Activated CD4-positive, alpha-beta memory T cell treated with anti-CD3 and anti-CD28 coated beads for 36 hours (primary cell): ENCODE results near the gene PRDM16. TPM values are rescaled to one million over a fixed set of nuclear protein-coding genes. Genes with fewer than 3 reads are reported as not detected.

ENCODE experiments used
- CTCF ChIA-PET: fragments of 350-600 bp; sonication (Branson Sonifier 250); formaldehyde crosslinking; loops from one replicate; lab custom pipeline; 2021; ENCODE audit warnings: antibody characterized with exemption, inconsistent platforms; lab: Charles Lee
- POLR2A ChIA-PET: fragments of 350-600 bp; sonication (Branson Sonifier 250); formaldehyde crosslinking; loops from one replicate; lab custom pipeline; 2021; ENCODE audit warnings: antibody characterized with exemption; lab: Charles Lee
- DNase-seq: peaks from one replicate; pipeline ENCODE4 v3.0.0-alpha.2; 2020
- H3K27ac Mint-ChIP-seq: one replicate; pipeline ENCODE4 v1.8.0; 2021; ENCODE audit warnings: mixed read lengths
- H3K27me3 Mint-ChIP-seq: one replicate; pipeline ENCODE4 v1.8.0; 2021; ENCODE audit warnings: mixed read lengths
- H3K36me3 Mint-ChIP-seq: one replicate; pipeline ENCODE4 v1.8.0; 2021; ENCODE audit warnings: mixed read lengths
- H3K4me1 Mint-ChIP-seq: one replicate; pipeline ENCODE4 v1.8.0; 2021; ENCODE audit warnings: low read depth, mixed read lengths
- H3K4me3 Mint-ChIP-seq: one replicate; pipeline ENCODE4 v1.8.0; 2021; ENCODE audit warnings: mild to moderate bottlenecking, mixed read lengths
- H3K9me3 Mint-ChIP-seq: one replicate; pipeline ENCODE4 v1.8.0; 2021; ENCODE audit warnings: mixed read lengths
- intact Hi-C: fragments of 100-400 bp; cut with micrococcal nuclease; formaldehyde crosslinking; loops from one replicate; pipeline ENCODE4 v1.15.1; 2023
- total RNA-seq, 2 experiments: library from RNA; stranded (reverse); gene quantifications; one replicate each; pipeline ENCODE4 v1.2.3, GENCODE V29; 2021

The PRDM16 gene
- total RNA-seq, 2 experiments from 2014 or later = not detected

GRCh38 chr1:3425486-3426215, 356.6 kb downstream of the PRDM16 start:
- POLR2A ChIA-PET = no interaction called here

GRCh38 chr1:3426956-3427535, 358.0 kb downstream of the PRDM16 start:
- Mint-ChIP-seq H3K4me1 (no peaks in the 10 kb centered on the region), H3K36me3 (no peaks in the 10 kb centered on the region), H3K27me3 (no peaks in the 10 kb centered on the region), H3K27ac (no peak overlapping the region), H3K4me3 (no peak overlapping the region), H3K9me3 (no peaks in the 10 kb centered on the region)
- ChIA-PET CTCF (interaction anchor here (1.0 kb wide), 1 partner anchor 14 kb away, joined by 4 read pairs; no protein-coding TSS in a partner anchor), POLR2A (no interaction called here)
- DNase-seq = no peak
- intact Hi-C loops = no loop called here

More at GRCh38 chr1:3425486-3426215, 356.6 kb downstream of the PRDM16 start:
- Mint-ChIP-seq H3K27me3 (no peaks in the 10 kb centered on the region), H3K4me3 (no peak overlapping the region), H3K4me1 (no peaks in the 10 kb centered on the region), H3K27ac (no peak overlapping the region), H3K9me3 (no peaks in the 10 kb centered on the region), H3K36me3 (no peaks in the 10 kb centered on the region)
- CTCF ChIA-PET = interaction anchor here (2.1 kb wide), 1 partner anchor 413 kb away, joined by 9 read pairs; no protein-coding TSS in a partner anchor
- intact Hi-C loops = no loop called here
- no peak for DNase-seq

GRCh38 chr1:3427711-3428704, 359.0 kb downstream of the PRDM16 start:
- ChIA-PET POLR2A (no interaction called here), CTCF (interaction anchor here (0.9 to 1.0 kb wide), 2 partner anchors 10 to 13 kb away, joined by 4 read pairs; no protein-coding TSS in a partner anchor)
- Mint-ChIP-seq H3K4me3 (no peak overlapping the region), H3K36me3 (no peaks in the 10 kb centered on the region), H3K9me3 (no peaks in the 10 kb centered on the region), H3K27me3 (no peaks in the 10 kb centered on the region), H3K4me1 (no peaks in the 10 kb centered on the region), H3K27ac (no peak overlapping the region)
- DNase-seq = no peak
- intact Hi-C loops = no loop called here

GRCh38 chr1:3428899-3429298, 359.9 kb downstream of the PRDM16 start:
- intact Hi-C loops = no loop called here
- H3K27me3 Mint-ChIP-seq = no peaks in the 10 kb centered on the region
- H3K9me3 Mint-ChIP-seq = no peaks in the 10 kb centered on the region
- H3K27ac Mint-ChIP-seq = no peak overlapping the region
- H3K36me3 Mint-ChIP-seq = no peaks in the 10 kb centered on the region
- ChIA-PET POLR2A (no interaction called here), CTCF (no interaction called here)
- DNase-seq = no peak
- H3K4me3 Mint-ChIP-seq = no peak overlapping the region
- H3K4me1 Mint-ChIP-seq = no peaks in the 10 kb centered on the region

- intact Hi-C loops = no loop called here
- DNase-seq = no peak
- no peak overlapping the region for H3K4me3 Mint-ChIP-seq
- H3K36me3 Mint-ChIP-seq = no peaks in the 10 kb centered on the region
- POLR2A ChIA-PET = no interaction called here
- no peaks in the 10 kb centered on the region for H3K4me1 Mint-ChIP-seq
- CTCF ChIA-PET = no interaction called here
- H3K27ac Mint-ChIP-seq = no peak overlapping the region
- no peaks in the 10 kb centered on the region for H3K27me3 Mint-ChIP-seq
- H3K9me3 Mint-ChIP-seq = no peaks in the 10 kb centered on the region
These were observed 360.3 kb downstream of the PRDM16 start for GRCh38 chr1:3429320-3429719.

GRCh38 chr1:3429766-3430165, 360.8 kb downstream of the PRDM16 start:
- H3K36me3 Mint-ChIP-seq = no peaks in the 10 kb centered on the region
- H3K27me3 Mint-ChIP-seq = no peaks in the 10 kb centered on the region
- no peak for DNase-seq
- no peaks in the 10 kb centered on the region for H3K4me1 Mint-ChIP-seq
- ChIA-PET CTCF (no interaction called here), POLR2A (no interaction called here)
- H3K9me3 Mint-ChIP-seq = no peaks in the 10 kb centered on the region
- intact Hi-C loops = no loop called here
- H3K27ac Mint-ChIP-seq = no peak overlapping the region
- no peak overlapping the region for H3K4me3 Mint-ChIP-seq

- POLR2A ChIA-PET = no interaction called here
- Mint-ChIP-seq H3K9me3 (no peaks in the 10 kb centered on the region), H3K36me3 (no peaks in the 10 kb centered on the region), H3K27ac (no peak overlapping the region), H3K27me3 (no peaks in the 10 kb centered on the region), H3K4me1 (no peaks in the 10 kb centered on the region), H3K4me3 (no peak overlapping the region)
- CTCF ChIA-PET = interaction anchor here (1.2 kb wide), 1 partner anchor 22 kb away, joined by 3 read pairs; no protein-coding TSS in a partner anchor
- no peak for DNase-seq
- intact Hi-C loops = no loop called here
These were observed 361.4 kb downstream of the PRDM16 start for GRCh38 chr1:3430406-3430805.

- Mint-ChIP-seq H3K27ac (no peak overlapping the region), H3K36me3 (no peaks in the 10 kb centered on the region), H3K9me3 (no peaks in the 10 kb centered on the region), H3K27me3 (no peaks in the 10 kb centered on the region), H3K4me1 (no peaks in the 10 kb centered on the region), H3K4me3 (no peak overlapping the region)
- POLR2A ChIA-PET = no interaction called here
- CTCF ChIA-PET = interaction anchor here (1.2 kb wide), 1 partner anchor 22 kb away, joined by 3 read pairs; no protein-coding TSS in a partner anchor
- intact Hi-C loops = no loop called here
- DNase-seq = no peak
These were observed 361.8 kb downstream of the PRDM16 start for GRCh38 chr1:3430820-3431219.

GRCh38 chr1:3431266-3431665, 362.3 kb downstream of the PRDM16 start:
- Mint-ChIP-seq H3K27ac (no peak overlapping the region), H3K4me3 (no peak overlapping the region), H3K9me3 (no peaks in the 10 kb centered on the region), H3K4me1 (no peaks in the 10 kb centered on the region), H3K27me3 (no peaks in the 10 kb centered on the region), H3K36me3 (no peaks in the 10 kb centered on the region)
- no peak for DNase-seq
- POLR2A ChIA-PET = no interaction called here
- CTCF ChIA-PET = interaction anchor here (0.6 to 1.2 kb wide), 2 partner anchors 14 to 22 kb away, joined by 3 read pairs; no protein-coding TSS in a partner anchor
- intact Hi-C loops = no loop called here

- Mint-ChIP-seq H3K4me3 (no peak overlapping the region), H3K9me3 (no peaks in the 10 kb centered on the region), H3K36me3 (no peaks in the 10 kb centered on the region), H3K27ac (no peak overlapping the region), H3K4me1 (no peaks in the 10 kb centered on the region), H3K27me3 (no peaks in the 10 kb centered on the region)
- intact Hi-C loops = no loop called here
- CTCF ChIA-PET = interaction anchor here (0.6 kb wide), 1 partner anchor 14 kb away, joined by 3 read pairs; no protein-coding TSS in a partner anchor
- no peak for DNase-seq
- POLR2A ChIA-PET = no interaction called here
These were observed 362.7 kb downstream of the PRDM16 start for GRCh38 chr1:3431686-3432085.

- Mint-ChIP-seq H3K4me3 (no peak overlapping the region), H3K9me3 (no peaks in the 10 kb centered on the region), H3K27ac (no peak overlapping the region), H3K4me1 (no peaks in the 10 kb centered on the region), H3K36me3 (no peaks in the 10 kb centered on the region), H3K27me3 (no peaks in the 10 kb centered on the region)
- ChIA-PET POLR2A (no interaction called here), CTCF (no interaction called here)
- no peak for DNase-seq
- intact Hi-C loops = no loop called here
These were observed 363.3 kb downstream of the PRDM16 start for GRCh38 chr1:3432306-3432705.

GRCh38 chr1:3433076-3433475, 364.1 kb downstream of the PRDM16 start:
- Mint-ChIP-seq H3K9me3 (no peaks in the 10 kb centered on the region), H3K4me1 (no peaks in the 10 kb centered on the region), H3K4me3 (no peak overlapping the region), H3K36me3 (no peaks in the 10 kb centered on the region), H3K27ac (no peak overlapping the region), H3K27me3 (no peaks in the 10 kb centered on the region)
- POLR2A ChIA-PET = no interaction called here
- DNase-seq = no peak
- CTCF ChIA-PET = no interaction called here
- intact Hi-C loops = no loop called here
